Endodermal cell (in vitro differentiated cells): ENCODE data around the gene NRG2. TPM values are rescaled to one million over a fixed set of nuclear protein-coding genes. Genes with fewer than 3 reads are reported as not detected.

Experiments
- DNase-seq: peaks from one replicate; pipeline ENCODE4 v3.0.0-alpha.2; 2017
- H3K27ac ChIP-seq: 2 replicates; pipeline ENCODE4 v1.5.1; 2013; ENCODE audit warnings: mild to moderate bottlenecking, low read depth, low read length, moderate library complexity
- H3K27me3 ChIP-seq: 2 replicates; pipeline ENCODE4 v1.6.1; 2013; ENCODE audit warnings: mild to moderate bottlenecking, low read length, moderate library complexity; ENCODE audit not compliant: insufficient read depth, control insufficient read depth, poor library complexity, severe bottlenecking
- H3K36me3 ChIP-seq: 2 replicates; pipeline ENCODE4 v1.7.0; 2013; ENCODE audit warnings: mild to moderate bottlenecking, low read length, moderate library complexity; ENCODE audit not compliant: control insufficient read depth, insufficient read depth
- H3K4me1 ChIP-seq: one replicate; pipeline ENCODE4 v1.7.0; 2013; ENCODE audit warnings: low read length; ENCODE audit not compliant: control insufficient read depth, insufficient read depth
- H3K4me3 ChIP-seq: 2 replicates; pipeline ENCODE4 v1.5.1; 2013; ENCODE audit warnings: mild to moderate bottlenecking, low read length, moderate library complexity
- H3K9ac ChIP-seq: 2 replicates; pipeline ENCODE4 v1.6.1; 2013; ENCODE audit warnings: mild to moderate bottlenecking, low read length, moderate library complexity; ENCODE audit not compliant: poor library complexity, severe bottlenecking; ENCODE audit errors: extremely low read depth
- H3K9me3 ChIP-seq: 2 replicates; pipeline ENCODE4 v1.6.1; 2013; ENCODE audit warnings: mild to moderate bottlenecking, low read length, moderate library complexity; ENCODE audit not compliant: control insufficient read depth
- H3K27ac Mint-ChIP-seq: 2 replicates; pipeline ENCODE4 v1.8.0; 2020; ENCODE audit warnings: mixed read lengths
- H3K27me3 Mint-ChIP-seq: 2 replicates; pipeline ENCODE4 v1.8.0; 2021; ENCODE audit warnings: mild to moderate bottlenecking, mixed read lengths; ENCODE audit not compliant: insufficient read depth
- H3K36me3 Mint-ChIP-seq: 2 replicates; pipeline ENCODE4 v1.8.0; 2020; ENCODE audit warnings: low read depth, mixed read lengths
- H3K4me1 Mint-ChIP-seq: 2 replicates; pipeline ENCODE4 v1.8.0; 2020; ENCODE audit warnings: mixed read lengths
- H3K4me3 Mint-ChIP-seq: 2 replicates; pipeline ENCODE4 v1.8.0; 2020; ENCODE audit warnings: mild to moderate bottlenecking, moderate library complexity, mixed read lengths
- H3K9me3 Mint-ChIP-seq: 2 replicates; pipeline ENCODE4 v1.8.0; 2020; ENCODE audit warnings: mild to moderate bottlenecking, mixed read lengths
- WGBS, 2 experiments: methylation state at CpG; one replicate each; pipeline versions ENCODE4 v1.1.5 to v1.1.7; 2013; ENCODE audit warnings: missing lambda C conversion rate in 2 of 2, mixed read lengths in 1 of 2; ENCODE audit not compliant: insufficient coverage in 1 of 2, insufficient read length in 1 of 2; 5-methylcytosine and 5-hydroxymethylcytosine counted together
- total RNA-seq, 2 donors: library from RNA; stranded (reverse); fragmentation: NEBNext Ultra II Directional in 1 of 2; extraction: Animal tissue kit (Norgen Biotek cat#: 25700) in 1 of 2; gene quantifications; 2 replicates in 1 of 2; 3 replicates in 1 of 2; pipeline ENCODE4 v1.2.1, GENCODE V29; 2021
- TF ChIP-seq, protein P1 (sequence below): fragments of 200-600 bp; sonication (generic); conservative IDR thresholded peaks from 2 replicates; pipeline ENCODE4 v1.5.0; 2021; ENCODE audit warnings: antibody characterized with exemption, mild to moderate bottlenecking

NRG2 gene
- total RNA-seq, 2 donors from 2014 or later: 10.8 to 12.5 TPM

DNA sequence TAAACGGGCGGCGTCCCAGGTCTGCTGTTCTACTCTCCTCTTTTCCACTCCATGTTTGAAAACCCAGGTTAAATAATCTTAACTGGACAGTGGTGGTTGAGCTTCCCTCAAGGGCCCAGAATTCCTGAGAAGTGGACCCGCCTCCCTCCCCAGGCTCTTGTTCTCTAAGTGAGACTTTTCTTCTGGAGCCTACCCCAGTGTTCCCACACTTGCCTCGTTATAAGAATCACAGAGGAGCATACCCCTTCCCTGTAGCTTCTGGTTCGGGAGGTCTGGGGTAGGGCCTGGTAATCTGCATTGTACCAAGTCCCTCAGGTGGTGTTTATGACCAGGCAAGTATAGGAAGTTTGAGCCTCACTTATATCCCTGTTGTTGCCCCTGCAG lies 235.5 kb downstream of the NRG2 start:
- H3K27ac ChIP-seq: no peak overlapping the region
- no peak overlapping the region for H3K27ac Mint-ChIP-seq
- H3K4me3 Mint-ChIP-seq: no peak overlapping the region
- peaks cover 30% of the 10 kb centered on the region for H3K27me3 Mint-ChIP-seq
- peaks cover 33% of the 10 kb centered on the region for H3K27me3 ChIP-seq
- H3K36me3 ChIP-seq: no peaks in the 10 kb centered on the region
- H3K9me3 Mint-ChIP-seq: no peaks in the 10 kb centered on the region
- no peak overlapping the region for H3K4me3 ChIP-seq
- DNase-seq: no peak
- no peaks in the 10 kb centered on the region for H3K4me1 ChIP-seq
- no peaks in the 10 kb centered on the region for H3K9me3 ChIP-seq
- TF ChIP-seq, protein P1, sequence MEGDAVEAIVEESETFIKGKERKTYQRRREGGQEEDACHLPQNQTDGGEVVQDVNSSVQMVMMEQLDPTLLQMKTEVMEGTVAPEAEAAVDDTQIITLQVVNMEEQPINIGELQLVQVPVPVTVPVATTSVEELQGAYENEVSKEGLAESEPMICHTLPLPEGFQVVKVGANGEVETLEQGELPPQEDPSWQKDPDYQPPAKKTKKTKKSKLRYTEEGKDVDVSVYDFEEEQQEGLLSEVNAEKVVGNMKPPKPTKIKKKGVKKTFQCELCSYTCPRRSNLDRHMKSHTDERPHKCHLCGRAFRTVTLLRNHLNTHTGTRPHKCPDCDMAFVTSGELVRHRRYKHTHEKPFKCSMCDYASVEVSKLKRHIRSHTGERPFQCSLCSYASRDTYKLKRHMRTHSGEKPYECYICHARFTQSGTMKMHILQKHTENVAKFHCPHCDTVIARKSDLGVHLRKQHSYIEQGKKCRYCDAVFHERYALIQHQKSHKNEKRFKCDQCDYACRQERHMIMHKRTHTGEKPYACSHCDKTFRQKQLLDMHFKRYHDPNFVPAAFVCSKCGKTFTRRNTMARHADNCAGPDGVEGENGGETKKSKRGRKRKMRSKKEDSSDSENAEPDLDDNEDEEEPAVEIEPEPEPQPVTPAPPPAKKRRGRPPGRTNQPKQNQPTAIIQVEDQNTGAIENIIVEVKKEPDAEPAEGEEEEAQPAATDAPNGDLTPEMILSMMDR: no peak
- no peaks in the 10 kb centered on the region for H3K4me1 Mint-ChIP-seq
- 83 to 88% methylated on average over 1 to 6 of the region's 6 CpGs for WGBS, 2 experiments
- no peak overlapping the region for H3K9ac ChIP-seq
- no peaks in the 10 kb centered on the region for H3K36me3 Mint-ChIP-seq

DNA sequence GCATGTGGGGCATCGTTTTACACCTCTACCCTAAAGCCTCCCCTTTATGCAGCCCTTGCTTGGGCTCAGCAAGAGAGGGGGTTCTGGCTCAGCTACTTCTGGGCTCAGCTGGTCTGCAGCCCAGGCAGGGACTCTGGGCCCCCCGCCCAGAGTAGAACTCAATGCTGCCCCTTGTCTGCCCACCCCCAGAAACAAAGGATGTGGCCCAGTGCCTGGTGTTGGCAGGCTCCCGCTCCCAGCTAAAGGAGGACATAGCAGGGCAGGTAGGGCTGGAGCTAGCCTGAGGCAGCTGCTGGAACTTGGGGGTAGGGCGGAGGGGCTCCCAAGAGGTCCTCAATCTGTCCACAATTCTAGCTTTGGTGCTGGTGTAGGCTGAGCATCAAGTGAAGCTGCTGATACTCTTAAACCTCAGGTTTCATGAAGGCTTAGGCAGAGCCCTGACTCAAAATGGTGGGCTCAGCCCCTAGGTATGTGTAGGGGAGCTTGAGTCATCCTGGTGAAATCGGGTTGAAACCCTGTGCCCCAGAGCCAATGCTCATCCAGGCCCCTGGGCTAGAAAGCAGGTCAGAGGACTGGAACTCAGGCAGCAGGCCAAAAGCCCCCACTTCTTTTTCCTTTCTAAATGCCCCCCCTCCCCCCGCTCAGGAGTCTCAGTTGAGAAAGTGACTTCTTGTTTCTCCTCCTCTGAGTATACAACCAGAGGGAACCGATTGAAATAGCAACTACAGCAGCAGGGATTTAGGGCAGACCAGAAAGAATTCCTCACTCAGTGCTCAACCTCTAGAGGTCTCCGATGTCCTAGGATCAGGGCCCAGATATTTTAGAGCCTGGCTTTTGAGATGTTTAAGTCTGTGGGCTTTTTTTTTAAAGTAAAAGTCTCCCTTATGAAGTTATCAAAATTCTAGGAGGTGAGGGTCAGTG lies 236.1 kb downstream of the NRG2 start:
- WGBS, 2 experiments: 64 to 70% methylated on average over 3 to 8 of the region's 8 CpGs
- Histone ChIP-seq H3K4me3 (no peak overlapping the region), H3K36me3 (no peaks in the 10 kb centered on the region), H3K9ac (no peak overlapping the region), H3K27ac (no peak overlapping the region), H3K9me3 (no peaks in the 10 kb centered on the region), H3K4me1 (no peaks in the 10 kb centered on the region), H3K27me3 (peaks cover 39% of the 10 kb centered on the region)
- peaks cover 37% of the 10 kb centered on the region for H3K27me3 Mint-ChIP-seq
- H3K9me3 Mint-ChIP-seq: no peaks in the 10 kb centered on the region
- H3K27ac Mint-ChIP-seq: no peak overlapping the region
- DNase-seq: no peak
- TF ChIP-seq, protein P1: no peak
- no peaks in the 10 kb centered on the region for H3K4me1 Mint-ChIP-seq
- no peaks in the 10 kb centered on the region for H3K36me3 Mint-ChIP-seq
- H3K4me3 Mint-ChIP-seq: no peak overlapping the region

DNA sequence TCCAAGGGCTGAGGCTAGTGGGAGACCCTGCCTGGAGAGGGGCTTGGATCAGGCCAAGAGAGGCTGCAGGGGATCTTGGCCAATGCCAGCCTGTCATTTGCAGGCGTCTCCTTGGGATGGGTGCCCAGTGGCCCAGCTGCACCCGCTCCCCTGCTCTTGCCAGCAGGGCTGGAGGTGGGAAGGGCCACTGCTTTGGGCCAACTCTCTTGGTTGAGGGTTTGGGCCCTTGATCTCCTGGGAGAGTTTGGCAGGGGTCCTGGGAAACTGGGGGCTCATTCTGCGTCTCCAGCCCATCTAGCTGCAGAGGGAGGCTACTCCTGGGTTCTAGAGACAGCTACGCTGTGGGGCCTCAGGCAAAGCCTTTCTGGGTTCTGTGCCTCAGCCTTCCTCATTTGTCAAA lies 237.0 kb downstream of the NRG2 start:
- no peaks in the 10 kb centered on the region for H3K36me3 Mint-ChIP-seq
- 90 to 91% methylated on average over 2 to 4 of the region's 4 CpGs for WGBS, 2 experiments
- Histone ChIP-seq H3K4me1 (no peaks in the 10 kb centered on the region), H3K36me3 (no peaks in the 10 kb centered on the region), H3K9ac (no peak overlapping the region), H3K27me3 (peaks cover 48% of the 10 kb centered on the region), H3K9me3 (no peaks in the 10 kb centered on the region), H3K4me3 (no peak overlapping the region), H3K27ac (no peak overlapping the region)
- H3K27ac Mint-ChIP-seq: no peak overlapping the region
- peaks cover 42% of the 10 kb centered on the region for H3K27me3 Mint-ChIP-seq
- H3K4me3 Mint-ChIP-seq: no peak overlapping the region
- no peaks in the 10 kb centered on the region for H3K9me3 Mint-ChIP-seq
- TF ChIP-seq, protein P1: no peak
- H3K4me1 Mint-ChIP-seq: no peaks in the 10 kb centered on the region
- DNase-seq: no peak
